GM12878 (cell line): ENCODE results near the gene PDGFB. TPM values are rescaled to one million over a fixed set of nuclear protein-coding genes. Genes with fewer than 3 reads are reported as not detected.

ENCODE experiments used
- ATAC-seq: fragments of 200-7000 bp; cut with Tn5 transposase; 3 replicates; pipeline ENCODE4 v1.9.1; 2020; ENCODE audit warnings: mild to moderate bottlenecking, moderate library complexity
- BruUV-seq: library from RNA; stranded (reverse); fragments of 400-500 nt; replicated peaks from 2 replicates; lab custom pipeline; 2021; lab: Mats Ljungman, UMichigan
- CTCF ChIA-PET: fragments of 300-600 bp; sonication (Branson Sonifier 250); formaldehyde crosslinking; extraction: SDS; loops from one replicate; lab custom pipeline; 2021; ENCODE audit warnings: inconsistent platforms; lab: Yijun Ruan, JAX
- POLR2A ChIA-PET: fragments of 350-600 bp; formaldehyde crosslinking; extraction: SDS; loops from one replicate; lab custom pipeline; 2021; ENCODE audit warnings: inconsistent platforms; lab: Charles Lee
- RAD21 ChIA-PET: fragments of 300-600 bp; sonication (Branson Sonifier 250); formaldehyde crosslinking; loops from one replicate; lab custom pipeline; 2023; ENCODE audit warnings: antibody characterized with exemption; ENCODE audit not compliant: unreplicated experiment; lab: Charles Lee
- SMC1A ChIA-PET: fragments of 300-600 bp; sonication (Branson Sonifier 250); formaldehyde crosslinking; loops from one replicate; lab custom pipeline; 2023; ENCODE audit not compliant: unreplicated experiment, uncharacterized antibody; lab: Charles Lee
- DNase-seq: peaks from one replicate; pipeline ENCODE4 v3.0.0-alpha.2; 2011; ENCODE audit warnings: low read depth, low spot score
- FAIRE-seq: peaks from 3 replicates; lab custom pipeline; 2011; peaks lifted over from hg19 to GRCh38; lab: Jason Lieb, UNC
- H2AFZ ChIP-seq: 2 replicates; pipeline ENCODE4 v1.6.0; 2011; ENCODE audit warnings: low read depth, low read length, control low read depth; ENCODE audit not compliant: control insufficient read depth
- H3K27ac ChIP-seq: 2 replicates; pipeline ENCODE4 v1.5.1; 2011; ENCODE audit warnings: control low read depth; ENCODE audit not compliant: control insufficient read depth, insufficient read depth
- H3K27me3 ChIP-seq, 2 experiments: replicated peaks in 1 of 2; 2 replicates each; pipeline versions ENCODE4 v1.6.0 to v1.6.1; 2011; ENCODE audit warnings: low read length in 1 of 2; ENCODE audit not compliant: control insufficient read depth in 2 of 2, insufficient read depth in 2 of 2
- H3K36me3 ChIP-seq, 2 experiments: 2 replicates each; pipeline ENCODE4 v1.5.1; 2011; ENCODE audit warnings: low read length in 1 of 2; ENCODE audit not compliant: control insufficient read depth in 2 of 2, insufficient read depth in 2 of 2
- H3K4me1 ChIP-seq: 2 replicates; pipeline ENCODE4 v1.6.1; 2011; ENCODE audit warnings: mild to moderate bottlenecking, low read length, moderate library complexity, mixed read lengths; ENCODE audit not compliant: control insufficient read depth, insufficient read depth
- H3K4me2 ChIP-seq: 2 replicates; pipeline ENCODE4 v1.6.0; 2011; ENCODE audit warnings: control low read depth; ENCODE audit not compliant: control insufficient read depth, insufficient read depth
- H3K4me3 ChIP-seq: fragments of 200-600 bp; sonication (generic); 2 replicates; pipeline ENCODE4 v1.5.1; 2016
- H3K79me2 ChIP-seq: 2 replicates; pipeline ENCODE4 v1.6.0; 2011; ENCODE audit warnings: low read length; ENCODE audit not compliant: control insufficient read depth, insufficient read depth
- H3K9ac ChIP-seq: 2 replicates; pipeline ENCODE4 v1.8.0; 2011; ENCODE audit warnings: low read length, control low read depth, mixed read lengths; ENCODE audit not compliant: control insufficient read depth, insufficient read depth
- H3K9me3 ChIP-seq: replicated peaks from 3 replicates; pipeline ENCODE4 v1.5.1; 2011; ENCODE audit warnings: mild to moderate bottlenecking, low read length; ENCODE audit not compliant: control insufficient read depth, insufficient read depth
- H4K20me1 ChIP-seq: 2 replicates; pipeline ENCODE4 v1.6.0; 2011; ENCODE audit not compliant: control insufficient read depth, insufficient read depth
- ASH2L ChIP-seq: fragments of 300-600, 200-600 bp; sonication (generic); IDR thresholded peaks from 2 replicates; pipeline ENCODE4 v1.6.1; 2017; ENCODE audit warnings: low read depth, mild to moderate bottlenecking, borderline replicate concordance
- CREB1 ChIP-seq: IDR thresholded peaks from 2 replicates; pipeline ENCODE4 v1.6.1; 2012; ENCODE audit warnings: low read depth, mild to moderate bottlenecking, inconsistent platforms
- FOXM1 ChIP-seq: IDR thresholded peaks from 2 replicates; pipeline ENCODE4 v1.6.1; 2012; ENCODE audit warnings: low read depth, mild to moderate bottlenecking, inconsistent platforms, low read length, moderate library complexity
- JUND ChIP-seq: IDR thresholded peaks from 2 replicates; pipeline ENCODE4 v1.6.1; 2012; ENCODE audit warnings: low read depth, mild to moderate bottlenecking, low read length, improper control_type of control experiment, moderate library complexity
- LARP7 ChIP-seq: fragments of 450-650 bp; IDR thresholded peaks from 2 replicates; pipeline ENCODE4 v1.6.1; 2017; ENCODE audit warnings: mild to moderate bottlenecking
- MYC ChIP-seq: IDR thresholded peaks from 2 replicates; pipeline ENCODE4 v1.6.1; 2011; ENCODE audit warnings: mild to moderate bottlenecking, low read length, moderate library complexity, inconsistent platforms; ENCODE audit not compliant: insufficient read depth, insufficient replicate concordance, insufficient read length, severe bottlenecking
- POU2F2 ChIP-seq: IDR thresholded peaks from 3 replicates; pipeline ENCODE4 v1.6.1; 2011; ENCODE audit warnings: low read depth, mild to moderate bottlenecking, low read length, borderline replicate concordance
- TBL1XR1 ChIP-seq: IDR thresholded peaks from 2 replicates; pipeline ENCODE4 v1.6.1; 2012; ENCODE audit warnings: low read depth, low read length, improper control_type of control experiment
- WGBS: methylation state at CpG from one replicate; pipeline ENCODE4 v1.1.6; 2016; ENCODE audit warnings: low lambda C conversion rate; ENCODE audit not compliant: insufficient replicate concordance, insufficient coverage; ENCODE audit errors: missing lambda C conversion rate; 5-methylcytosine and 5-hydroxymethylcytosine counted together
- in situ Hi-C: fragments of 300-500 bp; cut with MboI; formaldehyde crosslinking; loops from 9 replicates; pipeline ENCODE4 v1.14.3; 2018; ENCODE audit warnings: mixed read lengths
- intact Hi-C: fragments of 100-400 bp; cut with micrococcal nuclease; formaldehyde crosslinking; loops from one replicate; pipeline ENCODE4 v1.14.2; 2022; ENCODE audit not compliant: unreplicated experiment
- polyA plus RNA-seq, 11 experiments: library from polyadenylated mRNA; depleted of rRNA in 4 of 11; unstranded in 6 of 11; stranded (reverse) in 5 of 11; fragments of >200 nt; fragmentation: Nextera tagmentation in 4 of 11; fragmentation: Illumina TruSeq in 1 of 11; extraction: Ambion mirVana in 4 of 11; extraction: Trizol in 1 of 11; gene quantifications; 1 replicate in 1 of 11; 2 replicates in 10 of 11; pipeline versions ENCODE4 v1.2.1 to v1.2.3, GENCODE V29; 2011 to 2016; ENCODE audit warnings: inconsistent platforms in 2 of 11, missing spikeins in 2 of 11, low read depth in 1 of 11
- total RNA-seq, 4 experiments: library from RNA; depleted of rRNA in 3 of 4; stranded (reverse); fragments of >200 nt in 3 of 4; fragmentation: Illumina TruSeq in 1 of 4; extraction: Trizol in 1 of 4; gene quantifications; 2 replicates each; pipeline versions ENCODE4 v1.2.1 to v1.2.3, GENCODE V29; 2013 to 2021
- TF ChIP-seq, protein P1 (sequence below): fragments of 150-350 bp; IDR thresholded peaks from 2 replicates; pipeline ENCODE4 v1.6.1; 2016; ENCODE audit warnings: low read depth, low read length
- TF ChIP-seq, protein P2 (sequence below): IDR thresholded peaks from 2 replicates; pipeline ENCODE4 v1.6.1; 2012; ENCODE audit warnings: improper control_type of control experiment, low read depth, low read length; ENCODE audit not compliant: insufficient replicate concordance
- TF ChIP-seq, protein P3 (sequence below): IDR thresholded peaks from 2 replicates; pipeline ENCODE4 v1.6.1; 2011; ENCODE audit warnings: borderline replicate concordance, low read depth, mild to moderate bottlenecking, moderate library complexity, low read length; ENCODE audit not compliant: insufficient read depth, poor library complexity, severe bottlenecking

Gene PDGFB
- total and polyA plus RNA-seq, 10 of the 15 experiments (the other 5 are each of a cell fraction or from before 2014, with no cell fraction given): 0.13 to 1.1 (median 0.56) TPM; not detected in 1

DNA sequence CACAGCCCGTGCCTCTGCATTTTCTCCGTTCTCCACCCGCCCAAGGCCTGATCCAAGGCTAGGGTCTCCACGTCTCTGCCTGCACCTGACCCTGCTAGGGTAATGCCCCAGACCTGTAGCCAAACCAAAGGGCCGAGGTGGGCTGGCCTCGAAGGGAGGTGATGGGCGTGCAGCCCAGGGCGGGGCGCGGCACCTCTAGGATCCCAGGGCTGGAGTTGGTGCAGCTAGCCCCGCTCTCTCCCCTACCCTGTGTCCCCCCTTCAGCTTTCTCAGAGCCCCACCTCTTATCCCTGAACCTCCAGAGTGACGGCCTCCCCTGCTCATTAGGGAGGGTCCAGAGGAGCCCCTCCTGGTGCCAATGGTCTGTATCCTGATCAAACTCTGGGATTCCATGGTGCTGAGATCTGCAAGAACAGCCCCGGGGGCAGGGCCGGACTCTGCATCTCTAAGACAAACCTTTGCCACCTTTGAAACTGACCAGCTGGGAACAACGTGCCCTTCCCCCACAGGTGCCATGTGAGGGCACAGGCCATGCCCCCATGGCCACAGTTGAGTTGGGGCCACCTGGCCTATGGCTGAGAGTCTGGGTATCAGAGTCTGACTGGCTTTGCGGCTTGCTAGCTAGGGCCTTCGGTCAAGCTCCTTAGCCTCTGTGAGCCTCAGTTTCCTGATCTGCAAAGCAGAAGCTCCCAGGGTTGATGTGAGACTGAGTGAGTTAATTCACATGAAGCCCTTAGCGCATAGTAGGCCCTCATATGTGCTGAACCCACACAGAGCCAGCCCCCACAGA, 69.2 kb downstream of the PDGFB start:
- Histone ChIP-seq H3K27ac (no peak overlapping the region), H3K27me3 (no peaks in the 10 kb centered on the region), H3K9ac (no peak overlapping the region), H3K4me3 (no peak overlapping the region), H3K4me2 (no peak overlapping the region), H3K4me1 (peaks cover 15% of the 10 kb centered on the region), H2AFZ (no peak overlapping the region), H3K9me3 (no peaks in the 10 kb centered on the region), H4K20me1 (no peaks in the 10 kb centered on the region), H3K36me3 (no peaks in the 10 kb centered on the region), H3K79me2 (no peaks in the 10 kb centered on the region)
- intact Hi-C loops (no loop called here), in situ Hi-C loops (no loop called here)
- DNase-seq (no peak), ATAC-seq (no peak), FAIRE-seq (no peak)
- POLR2A ChIA-PET: no interaction called here
- 72% methylated on average over 18 of the region's 18 CpGs for WGBS
- CTCF ChIA-PET: interaction anchor here (0.6 to 1.1 kb wide), 2 partner anchors 139 to 204 kb away, joined by 3 read pairs; no protein-coding TSS in a partner anchor
- no TSS peak for BruUV-seq
- SMC1A ChIA-PET: no interaction called here
- RAD21 ChIA-PET: no interaction called here
- TF ChIP-seq, protein P1, sequence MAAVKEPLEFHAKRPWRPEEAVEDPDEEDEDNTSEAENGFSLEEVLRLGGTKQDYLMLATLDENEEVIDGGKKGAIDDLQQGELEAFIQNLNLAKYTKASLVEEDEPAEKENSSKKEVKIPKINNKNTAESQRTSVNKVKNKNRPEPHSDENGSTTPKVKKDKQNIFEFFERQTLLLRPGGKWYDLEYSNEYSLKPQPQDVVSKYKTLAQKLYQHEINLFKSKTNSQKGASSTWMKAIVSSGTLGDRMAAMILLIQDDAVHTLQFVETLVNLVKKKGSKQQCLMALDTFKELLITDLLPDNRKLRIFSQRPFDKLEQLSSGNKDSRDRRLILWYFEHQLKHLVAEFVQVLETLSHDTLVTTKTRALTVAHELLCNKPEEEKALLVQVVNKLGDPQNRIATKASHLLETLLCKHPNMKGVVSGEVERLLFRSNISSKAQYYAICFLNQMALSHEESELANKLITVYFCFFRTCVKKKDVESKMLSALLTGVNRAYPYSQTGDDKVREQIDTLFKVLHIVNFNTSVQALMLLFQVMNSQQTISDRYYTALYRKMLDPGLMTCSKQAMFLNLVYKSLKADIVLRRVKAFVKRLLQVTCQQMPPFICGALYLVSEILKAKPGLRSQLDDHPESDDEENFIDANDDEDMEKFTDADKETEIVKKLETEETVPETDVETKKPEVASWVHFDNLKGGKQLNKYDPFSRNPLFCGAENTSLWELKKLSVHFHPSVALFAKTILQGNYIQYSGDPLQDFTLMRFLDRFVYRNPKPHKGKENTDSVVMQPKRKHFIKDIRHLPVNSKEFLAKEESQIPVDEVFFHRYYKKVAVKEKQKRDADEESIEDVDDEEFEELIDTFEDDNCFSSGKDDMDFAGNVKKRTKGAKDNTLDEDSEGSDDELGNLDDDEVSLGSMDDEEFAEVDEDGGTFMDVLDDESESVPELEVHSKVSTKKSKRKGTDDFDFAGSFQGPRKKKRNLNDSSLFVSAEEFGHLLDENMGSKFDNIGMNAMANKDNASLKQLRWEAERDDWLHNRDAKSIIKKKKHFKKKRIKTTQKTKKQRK: no peak
- TF ChIP-seq FOXM1: no peak
- TF ChIP-seq, protein P2, sequence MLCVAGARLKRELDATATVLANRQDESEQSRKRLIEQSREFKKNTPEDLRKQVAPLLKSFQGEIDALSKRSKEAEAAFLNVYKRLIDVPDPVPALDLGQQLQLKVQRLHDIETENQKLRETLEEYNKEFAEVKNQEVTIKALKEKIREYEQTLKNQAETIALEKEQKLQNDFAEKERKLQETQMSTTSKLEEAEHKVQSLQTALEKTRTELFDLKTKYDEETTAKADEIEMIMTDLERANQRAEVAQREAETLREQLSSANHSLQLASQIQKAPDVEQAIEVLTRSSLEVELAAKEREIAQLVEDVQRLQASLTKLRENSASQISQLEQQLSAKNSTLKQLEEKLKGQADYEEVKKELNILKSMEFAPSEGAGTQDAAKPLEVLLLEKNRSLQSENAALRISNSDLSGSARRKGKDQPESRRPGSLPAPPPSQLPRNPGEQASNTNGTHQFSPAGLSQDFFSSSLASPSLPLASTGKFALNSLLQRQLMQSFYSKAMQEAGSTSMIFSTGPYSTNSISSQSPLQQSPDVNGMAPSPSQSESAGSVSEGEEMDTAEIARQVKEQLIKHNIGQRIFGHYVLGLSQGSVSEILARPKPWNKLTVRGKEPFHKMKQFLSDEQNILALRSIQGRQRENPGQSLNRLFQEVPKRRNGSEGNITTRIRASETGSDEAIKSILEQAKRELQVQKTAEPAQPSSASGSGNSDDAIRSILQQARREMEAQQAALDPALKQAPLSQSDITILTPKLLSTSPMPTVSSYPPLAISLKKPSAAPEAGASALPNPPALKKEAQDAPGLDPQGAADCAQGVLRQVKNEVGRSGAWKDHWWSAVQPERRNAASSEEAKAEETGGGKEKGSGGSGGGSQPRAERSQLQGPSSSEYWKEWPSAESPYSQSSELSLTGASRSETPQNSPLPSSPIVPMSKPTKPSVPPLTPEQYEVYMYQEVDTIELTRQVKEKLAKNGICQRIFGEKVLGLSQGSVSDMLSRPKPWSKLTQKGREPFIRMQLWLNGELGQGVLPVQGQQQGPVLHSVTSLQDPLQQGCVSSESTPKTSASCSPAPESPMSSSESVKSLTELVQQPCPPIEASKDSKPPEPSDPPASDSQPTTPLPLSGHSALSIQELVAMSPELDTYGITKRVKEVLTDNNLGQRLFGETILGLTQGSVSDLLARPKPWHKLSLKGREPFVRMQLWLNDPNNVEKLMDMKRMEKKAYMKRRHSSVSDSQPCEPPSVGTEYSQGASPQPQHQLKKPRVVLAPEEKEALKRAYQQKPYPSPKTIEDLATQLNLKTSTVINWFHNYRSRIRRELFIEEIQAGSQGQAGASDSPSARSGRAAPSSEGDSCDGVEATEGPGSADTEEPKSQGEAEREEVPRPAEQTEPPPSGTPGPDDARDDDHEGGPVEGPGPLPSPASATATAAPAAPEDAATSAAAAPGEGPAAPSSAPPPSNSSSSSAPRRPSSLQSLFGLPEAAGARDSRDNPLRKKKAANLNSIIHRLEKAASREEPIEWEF: no peak
- TF ChIP-seq MYC: no peak
- TF ChIP-seq JUND: no peak
- no peak for TF ChIP-seq CREB1
- no peak for TF ChIP-seq ASH2L
- TF ChIP-seq, protein P3, sequence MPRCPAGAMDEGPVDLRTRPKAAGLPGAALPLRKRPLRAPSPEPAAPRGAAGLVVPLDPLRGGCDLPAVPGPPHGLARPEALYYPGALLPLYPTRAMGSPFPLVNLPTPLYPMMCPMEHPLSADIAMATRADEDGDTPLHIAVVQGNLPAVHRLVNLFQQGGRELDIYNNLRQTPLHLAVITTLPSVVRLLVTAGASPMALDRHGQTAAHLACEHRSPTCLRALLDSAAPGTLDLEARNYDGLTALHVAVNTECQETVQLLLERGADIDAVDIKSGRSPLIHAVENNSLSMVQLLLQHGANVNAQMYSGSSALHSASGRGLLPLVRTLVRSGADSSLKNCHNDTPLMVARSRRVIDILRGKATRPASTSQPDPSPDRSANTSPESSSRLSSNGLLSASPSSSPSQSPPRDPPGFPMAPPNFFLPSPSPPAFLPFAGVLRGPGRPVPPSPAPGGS: no peak
- TF ChIP-seq TBL1XR1: no peak
- no peak for TF ChIP-seq POU2F2
- no peak for TF ChIP-seq LARP7
